T-cell (primary cell): ENCODE results near the gene PIP5KL1. TPM values are rescaled to one million over a fixed set of nuclear protein-coding genes. Genes with fewer than 3 reads are reported as not detected.
"Not testable (repeated sequence)": the region's sequence is repeated elsewhere in the genome, so short reads cannot be mapped to it uniquely, and the experiment has no call there.

Experiments
- ATAC-seq, 4 experiments: fragments of 200-7000 bp in 3 of 4; fragments of 150-1000 bp in 1 of 4; cut with Tn5 transposase; replicated peaks in 1 of 4; 1 replicate in 3 of 4; 2 replicates in 1 of 4; pipeline ENCODE4 v1.10.0; 2021; ENCODE audit warnings: moderate library complexity in 3 of 4, mild to moderate bottlenecking in 2 of 4, moderate number of reproducible peaks in 1 of 4
- CTCF ChIA-PET, 2 donors: fragments of 300-600 bp; sonication (Branson Sonifier 250); formaldehyde crosslinking; loops; one replicate each; lab custom pipeline; 2022; ENCODE audit warnings: antibody characterized with exemption in 2 of 2; lab: Charles Lee
- POLR2A ChIA-PET, 2 donors: fragments of 300-600 bp; sonication (Branson Sonifier 250); formaldehyde crosslinking; loops; one replicate each; lab custom pipeline; 2022; ENCODE audit warnings: antibody characterized with exemption in 2 of 2; lab: Charles Lee
- DNase-seq, 35 experiments: peaks; one replicate each; pipeline versions ENCODE4 v3.0.0 to v3.0.0-alpha.2; 2013 to 2023
- H3K27ac ChIP-seq: one replicate; pipeline ENCODE4 v1.5.1; 2013; ENCODE audit warnings: low read length
- H3K27me3 ChIP-seq, 2 experiments: replicated peaks in 1 of 2; 1 replicate in 1 of 2; 2 replicates in 1 of 2; pipeline versions ENCODE4 v1.6.1 to v1.7.0; 2013; ENCODE audit warnings: low read length in 1 of 2, mixed read lengths in 1 of 2; ENCODE audit not compliant: control insufficient read depth in 2 of 2, insufficient read depth in 2 of 2; ENCODE audit errors: extremely low read depth in 1 of 2
- H3K36me3 ChIP-seq, 2 donors: 1 replicate in 1 of 2; 2 replicates in 1 of 2; pipeline versions ENCODE4 v1.6.1 to v1.7.0; 2013; ENCODE audit warnings: low read length in 1 of 2; ENCODE audit not compliant: control insufficient read depth in 2 of 2, insufficient read depth in 1 of 2; ENCODE audit errors: extremely low read depth in 1 of 2
- H3K4me1 ChIP-seq, 2 experiments: 1 replicate in 1 of 2; 2 replicates in 1 of 2; pipeline versions ENCODE4 v1.6.1 to v1.7.0; 2013; ENCODE audit warnings: low read length in 2 of 2, mixed read lengths in 1 of 2; ENCODE audit not compliant: insufficient read depth in 2 of 2, control insufficient read depth in 1 of 2; ENCODE audit errors: extremely low read depth in 1 of 2
- H3K4me3 ChIP-seq, 2 donors: 1 replicate in 1 of 2; 2 replicates in 1 of 2; pipeline versions ENCODE4 v1.5.1 to v1.7.0; 2013; ENCODE audit warnings: mild to moderate bottlenecking in 2 of 2, low read length in 1 of 2, moderate library complexity in 1 of 2; ENCODE audit not compliant: control insufficient read depth in 1 of 2; ENCODE audit errors: extremely low read depth in 1 of 2
- H3K9me3 ChIP-seq: 2 replicates; pipeline ENCODE4 v1.7.0; 2013
- H3K27ac Mint-ChIP-seq, 2 donors: one replicate each; pipeline ENCODE4 v1.8.0; 2020 to 2021; ENCODE audit warnings: mild to moderate bottlenecking in 2 of 2, mixed read lengths in 2 of 2
- H3K27me3 Mint-ChIP-seq, 2 donors: one replicate each; pipeline ENCODE4 v1.8.0; 2021 to 2022; ENCODE audit warnings: mixed read lengths in 2 of 2
- H3K36me3 Mint-ChIP-seq: one replicate; pipeline ENCODE4 v1.8.0; 2021; ENCODE audit warnings: mixed read lengths
- H3K4me1 Mint-ChIP-seq, 3 donors: one replicate each; pipeline ENCODE4 v1.8.0; 2020 to 2022; ENCODE audit warnings: mixed read lengths in 3 of 3, mild to moderate bottlenecking in 1 of 3
- H3K4me3 Mint-ChIP-seq, 3 donors: one replicate each; pipeline ENCODE4 v1.8.0; 2020 to 2022; ENCODE audit warnings: mild to moderate bottlenecking in 3 of 3, mixed read lengths in 3 of 3, moderate library complexity in 3 of 3
- H3K9me3 Mint-ChIP-seq, 3 donors: one replicate each; pipeline ENCODE4 v1.8.0; 2020 to 2022; ENCODE audit warnings: mixed read lengths in 3 of 3
- WGBS: methylation state at CpG from one replicate; pipeline ENCODE4 v1.1.5; 2013; ENCODE audit warnings: missing lambda C conversion rate; ENCODE audit not compliant: insufficient coverage; 5-methylcytosine and 5-hydroxymethylcytosine counted together
- total RNA-seq, 35 experiments: library from RNA in 6 of 35; stranded (reverse) in 6 of 35; fragments of 120-200 nt in 1 of 35; gene quantifications; one replicate each; pipeline versions ENCODE4 v1.2.1 to v1.2.4 and lab custom pipeline; 2013 to 2026

The PIP5KL1 gene
- total RNA-seq, 5 donors from 2014 or later (not counting 1 experiment from before 2014, with no cell fraction given), result 0.99 to 5.6 (median 2.6) TPM

GRCh38 chr9:127884427-127884911 is 46.1 kb downstream of the PIP5KL1 start:
- Mint-ChIP-seq H3K4me3 (no peak overlapping the region), H3K9me3 (no peaks in the 10 kb centered on the region), H3K36me3 (peaks cover 28% of the 10 kb centered on the region), H3K4me1 (peaks cover 9 to 22% (median 17%) of the 10 kb centered on the region in 3 donors), H3K27me3 (no peaks in the 10 kb centered on the region), H3K27ac (peak overlapping the region; percentile 46 to 66)
- Histone ChIP-seq H3K27me3 (no peaks in the 10 kb centered on the region), H3K9me3 (no peaks in the 10 kb centered on the region), H3K36me3 (peaks cover 0 to 32% of the 10 kb centered on the region in 2 donors), H3K27ac (no peak overlapping the region), H3K4me1 (peaks cover 0 to 7% of the 10 kb centered on the region in 2 experiments), H3K4me3 (no peak overlapping the region)
- WGBS, result 70% methylated on average over 11 of the region's 11 CpGs
- CTCF ChIA-PET, result no interaction called here
- POLR2A ChIA-PET, result no interaction called here
- ATAC-seq (peak in 2 of 4 experiments; percentile 10 to 35), DNase-seq (no peak)

GRCh38 chr9:127883959-127884358 is 46.6 kb downstream of the PIP5KL1 start:
- H3K9me3 Mint-ChIP-seq, result no peaks in the 10 kb centered on the region
- no peaks in the 10 kb centered on the region for H3K9me3 ChIP-seq
- no peak overlapping the region for H3K4me3 Mint-ChIP-seq
- peaks cover 0 to 7% of the 10 kb centered on the region in 2 experiments for H3K4me1 ChIP-seq
- no peaks in the 10 kb centered on the region for H3K27me3 ChIP-seq
- H3K4me3 ChIP-seq, result no peak overlapping the region
- H3K4me1 Mint-ChIP-seq, result peaks cover 9 to 22% (median 18%) of the 10 kb centered on the region in 3 donors
- DNase-seq (no peak), ATAC-seq (peak in 1 of 4 experiments; percentile 21)
- peaks cover 0 to 32% of the 10 kb centered on the region in 2 donors for H3K36me3 ChIP-seq
- H3K27me3 Mint-ChIP-seq, result no peaks in the 10 kb centered on the region
- ChIA-PET CTCF (no interaction called here), POLR2A (no interaction called here)
- H3K27ac Mint-ChIP-seq, result peak overlapping the region; percentile 46 to 66
- no peak overlapping the region for H3K27ac ChIP-seq
- 98% methylated on average over 7 of the region's 7 CpGs for whole genome bisulfite sequencing
- peaks cover 28% of the 10 kb centered on the region for H3K36me3 Mint-ChIP-seq

- Histone ChIP-seq H3K36me3 (peaks cover 0 to 18% of the 10 kb centered on the region in 2 donors), H3K27me3 (peaks cover 0 to 18% of the 10 kb centered on the region in 2 experiments), H3K4me1 (peaks cover 0 to 18% of the 10 kb centered on the region in 2 experiments)
- H3K36me3 Mint-ChIP-seq, result peaks cover 15% of the 10 kb centered on the region
- DNase-seq, H3K4me3 ChIP-seq, H3K27ac Mint-ChIP-seq, CTCF ChIA-PET, H3K9me3 ChIP-seq, H3K27me3 Mint-ChIP-seq, H3K27ac ChIP-seq, H3K4me3 Mint-ChIP-seq, ATAC-seq, H3K9me3 Mint-ChIP-seq: not testable (repeated sequence)
- peaks cover 19 to 31% (median 28%) of the 10 kb centered on the region in 3 donors for H3K4me1 Mint-ChIP-seq
- POLR2A ChIA-PET, result interaction anchor here (0.6 kb wide), 2 partner anchors 41 to 125 kb away, joined by 3 read pairs; no protein-coding TSS in a partner anchor
- WGBS, result no CpG with 5 or more reads among the region's 3 CpGs
Observed at GRCh38 chr9:127881715-127882114, 48.9 kb downstream of the PIP5KL1 start.

GRCh38 chr9:127880143-127880542 is 50.4 kb downstream of the PIP5KL1 start:
- Mint-ChIP-seq H3K36me3 (peaks cover 7% of the 10 kb centered on the region), H3K4me1 (peaks cover 19 to 27% (median 25%) of the 10 kb centered on the region in 3 donors), H3K4me3 (no peak overlapping the region), H3K27me3 (peaks cover 0 to 4% of the 10 kb centered on the region in 2 donors), H3K9me3 (no peaks in the 10 kb centered on the region), H3K27ac (no peak overlapping the region)
- H3K27me3 ChIP-seq, result peaks cover 0 to 22% of the 10 kb centered on the region in 2 experiments
- peaks cover 0 to 11% of the 10 kb centered on the region in 2 experiments for H3K4me1 ChIP-seq
- POLR2A ChIA-PET, result interaction anchor here in 1 of 2 donors (0.7 kb wide), 1 partner anchor 151 kb away, joined by 5 read pairs; no protein-coding TSS in a partner anchor
- H3K27ac ChIP-seq, result no peak overlapping the region
- H3K9me3 ChIP-seq, result no peaks in the 10 kb centered on the region
- WGBS, result no CpG with 5 or more reads among the region's 8 CpGs
- DNase-seq (no peak), ATAC-seq (no peak)
- H3K4me3 ChIP-seq, result no peak overlapping the region
- H3K36me3 ChIP-seq, result peaks cover 0 to 3% of the 10 kb centered on the region in 2 donors
- CTCF ChIA-PET, result no interaction called here

- ATAC-seq (no peak), DNase-seq (no peak)
- H3K27ac Mint-ChIP-seq, result no peak overlapping the region
- no peaks in the 10 kb centered on the region for H3K36me3 ChIP-seq
- ChIA-PET CTCF (interaction anchor here (0.5 to 0.6 kb wide), 2 partner anchors 9 to 204 kb away, joined by 3 to 5 read pairs; no protein-coding TSS in a partner anchor), POLR2A (no interaction called here)
- peaks cover 0 to 4% of the 10 kb centered on the region in 2 donors for H3K27me3 Mint-ChIP-seq
- no peaks in the 10 kb centered on the region for H3K9me3 Mint-ChIP-seq
- H3K9me3 ChIP-seq, result no peaks in the 10 kb centered on the region
- peaks cover 0 to 25% of the 10 kb centered on the region in 2 experiments for H3K27me3 ChIP-seq
- WGBS, result 78% methylated on average over 4 of the region's 8 CpGs
- H3K27ac ChIP-seq, result no peak overlapping the region
- no peak overlapping the region for H3K4me3 Mint-ChIP-seq
- H3K4me3 ChIP-seq, result no peak overlapping the region
- H3K4me1 ChIP-seq, result peaks cover 0 to 11% of the 10 kb centered on the region in 2 experiments
- H3K4me1 Mint-ChIP-seq, result peaks cover 10 to 16% (median 16%) of the 10 kb centered on the region in 3 donors
- H3K36me3 Mint-ChIP-seq, result no peaks in the 10 kb centered on the region
Observed at GRCh38 chr9:127878652-127879390, 51.8 kb downstream of the PIP5KL1 start.

- 91% methylated on average over 15 of the region's 18 CpGs for WGBS
- Mint-ChIP-seq H3K27me3 (peaks cover 0 to 4% of the 10 kb centered on the region in 2 donors), H3K36me3 (no peaks in the 10 kb centered on the region), H3K4me3 (peak overlapping the region in 1 of 3 donors; percentile 43), H3K9me3 (no peaks in the 10 kb centered on the region), H3K27ac (no peak overlapping the region), H3K4me1 (peaks cover 10 to 16% (median 16%) of the 10 kb centered on the region in 3 donors)
- POLR2A ChIA-PET, result no interaction called here
- CTCF ChIA-PET, result interaction anchor here in 1 of 2 donors (0.5 to 0.7 kb wide), 2 partner anchors 54 to 205 kb away, joined by 3 read pairs; no protein-coding TSS in a partner anchor
- Histone ChIP-seq H3K36me3 (no peaks in the 10 kb centered on the region), H3K4me3 (no peak overlapping the region), H3K9me3 (no peaks in the 10 kb centered on the region), H3K27ac (no peak overlapping the region), H3K27me3 (peaks cover 0 to 25% of the 10 kb centered on the region in 2 experiments), H3K4me1 (peaks cover 0 to 11% of the 10 kb centered on the region in 2 experiments)
- DNase-seq, result no peak
- peak in 1 of 4 experiments; percentile 14 for ATAC-seq
Observed at GRCh38 chr9:127878001-127878651, 52.5 kb downstream of the PIP5KL1 start.
